ENCODE data around the gene RASSF10. TPM values are rescaled to one million over a fixed set of nuclear protein-coding genes. Genes with fewer than 3 reads are reported as not detected.

The RASSF10 gene
- 0.09 TPM in 1 of 2 replicates, not detected in the other for total RNA-seq

DNA sequence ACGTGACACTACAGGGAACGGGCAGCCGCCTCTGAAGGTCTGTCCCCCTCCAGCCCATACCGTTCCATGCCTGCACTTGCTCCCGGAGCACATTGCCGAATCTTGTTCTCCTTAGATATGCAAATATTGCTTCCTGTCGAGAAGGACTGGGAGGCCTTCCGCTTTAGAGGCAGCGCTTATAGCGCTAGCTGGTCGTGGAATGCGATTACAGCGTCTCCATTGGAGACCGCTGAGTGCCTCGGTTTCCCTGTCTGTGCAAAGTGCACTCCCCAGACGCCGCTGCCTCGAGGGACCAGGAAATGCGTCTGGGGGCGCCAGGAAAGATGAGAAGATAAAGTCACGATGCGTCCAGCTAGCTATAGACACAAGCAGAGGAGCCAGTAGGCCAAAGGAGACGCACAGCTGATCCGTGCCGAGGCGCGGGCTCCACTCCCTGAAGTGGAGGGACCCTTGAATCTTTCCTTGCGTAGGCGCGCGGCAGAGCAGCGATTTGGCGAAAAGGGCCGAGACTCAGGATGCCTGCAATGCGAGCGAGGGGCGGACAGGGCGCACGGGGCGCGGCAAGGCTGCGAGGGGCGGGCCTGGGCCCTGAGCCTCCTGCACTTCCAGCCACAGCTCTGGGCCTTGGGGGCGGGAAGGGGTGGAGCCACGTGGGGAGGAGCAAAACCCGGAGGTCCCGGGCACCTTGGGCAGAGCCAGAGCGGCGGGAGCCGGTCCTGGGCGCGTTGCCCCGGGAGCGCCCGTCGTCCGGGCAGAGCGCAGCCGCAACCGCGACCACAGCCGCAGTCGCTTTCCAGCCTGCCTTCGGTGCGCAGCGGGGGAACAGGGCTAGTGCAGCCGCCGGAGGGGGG, at the start of gene RASSF10:
TSS of gene RASSF10 (plus strand) at position 692 of the 851 bp plus-strand sequence. CDS start 261 bp downstream, outside the sequence.

Data from bronchial smooth muscle cell (primary cell).